AG04450 (cell line): Measurements from ENCODE around the gene PEX11G. TPM values are rescaled to one million over a fixed set of nuclear protein-coding genes. Genes with fewer than 3 reads are reported as not detected.
A peak's percentile ranks its signal among the peaks of the same experiment; 100 is the strongest.

Source experiments
- CTCF ChIA-PET: fragments of 300-600, 350-600 bp; formaldehyde crosslinking; extraction: SDS; loops from one replicate; lab custom pipeline; 2022; ENCODE audit warnings: antibody characterized with exemption, inconsistent platforms; lab: Charles Lee
- POLR2A ChIA-PET: fragments of 350-600 bp; formaldehyde crosslinking; extraction: SDS; loops from one replicate; lab custom pipeline; 2021; ENCODE audit warnings: antibody characterized with exemption, inconsistent platforms; lab: Yijun Ruan, JAX
- DNase-seq: peaks from one replicate; pipeline ENCODE4 v3.0.0-alpha.2; 2011; ENCODE audit warnings: low read depth, low spot score
- H3K27ac ChIP-seq: one replicate; pipeline ENCODE4 v1.5.1; 2012; ENCODE audit warnings: low read depth, low read length, control low read depth
- H3K27me3 ChIP-seq: one replicate; pipeline ENCODE4 v1.6.0; 2012; ENCODE audit warnings: low read length; ENCODE audit not compliant: control insufficient read depth, insufficient read depth
- H3K4me3 ChIP-seq: 2 replicates; pipeline ENCODE4 v1.5.1; 2011; ENCODE audit warnings: mild to moderate bottlenecking, low read depth, low read length, control low read depth
- H3K9me3 ChIP-seq: 2 replicates; pipeline ENCODE4 v1.5.1; 2012; ENCODE audit warnings: low read length; ENCODE audit not compliant: control insufficient read depth, insufficient read depth
- CTCF ChIP-seq: IDR thresholded peaks from 2 replicates; pipeline ENCODE4 v1.5.1; 2011; ENCODE audit warnings: low read depth, low read length, control low read depth, inconsistent platforms
- polyA plus RNA-seq: library from polyadenylated mRNA; depleted of rRNA; stranded (reverse); fragments of >200 nt; gene quantifications from 2 replicates; pipeline ENCODE4 v1.2.3, GENCODE V29; 2011

The PEX11G gene
- polyA plus RNA-seq, 1 experiment, result 0.60 TPM

GRCh38 chr19:7512400-7512851, 23.6 kb upstream of the PEX11G start:
- no peak for DNase-seq
- no peaks in the 10 kb centered on the region for H3K27me3 ChIP-seq
- no peak overlapping the region for H3K27ac ChIP-seq
- TF ChIP-seq CTCF, result no peak
- H3K9me3 ChIP-seq, result peaks cover 6% of the 10 kb centered on the region; the same call in 1 of the 2 replicates
- POLR2A ChIA-PET, result no interaction called here
- CTCF ChIA-PET, result no interaction called here
- no peak overlapping the region for H3K4me3 ChIP-seq

- H3K27ac ChIP-seq, result no peak overlapping the region
- H3K9me3 ChIP-seq, result peaks cover 9% of the 10 kb centered on the region; the same call in 1 of the 2 replicates
- no peak overlapping the region for H3K4me3 ChIP-seq
- ChIA-PET CTCF (interaction anchor here (1.8 kb wide), 1 partner anchor 59 kb away, joined by 7 read pairs; no protein-coding TSS in a partner anchor), POLR2A (no interaction called here)
- DNase-seq, result no peak
- TF ChIP-seq CTCF, result no peak
- no peaks in the 10 kb centered on the region for H3K27me3 ChIP-seq
These were observed 20.8 kb upstream of the PEX11G start for GRCh38 chr19:7509625-7510024.

GRCh38 chr19:7507884-7508283, 19.0 kb upstream of the PEX11G start:
- no peak overlapping the region for H3K4me3 ChIP-seq
- peaks cover 3% of the 10 kb centered on the region for H3K27me3 ChIP-seq
- DNase-seq, result peak; percentile 37
- H3K9me3 ChIP-seq, result peaks cover 9% of the 10 kb centered on the region; the same call in 1 of the 2 replicates
- no peak for TF ChIP-seq CTCF
- POLR2A ChIA-PET, result no interaction called here
- CTCF ChIA-PET, result no interaction called here
- H3K27ac ChIP-seq, result no peak overlapping the region

GRCh38 chr19:7506385-7507328, 17.8 kb upstream of the PEX11G start:
- DNase-seq, result no peak
- H3K9me3 ChIP-seq, result peaks cover 9% of the 10 kb centered on the region; the same call in 1 of the 2 replicates

More at GRCh38 chr19:7506385-7507328, 17.8 kb upstream of the PEX11G start:
- Histone ChIP-seq H3K27me3 (peaks cover 9% of the 10 kb centered on the region), H3K27ac (no peak overlapping the region), H3K4me3 (no peak overlapping the region)
- no peak for TF ChIP-seq CTCF
- ChIA-PET CTCF (interaction anchor here (0.6 kb wide), 1 partner anchor 1075 kb away, joined by 5 read pairs; no protein-coding TSS in a partner anchor), POLR2A (interaction anchor here (1.4 kb wide), 1 partner anchor 9 kb away, joined by 6 read pairs; the partner anchor contains the start of gene ZNF358)
